Fibroblast of peridontal ligament (primary cell): Measurements from ENCODE around the gene SCAANT1.

ENCODE experiments used
- DNase-seq: peaks from one replicate; pipeline ENCODE4 v3.0.0-alpha.2; 2010; ENCODE audit errors: extremely low read depth

Gene SCAANT1

DNA sequence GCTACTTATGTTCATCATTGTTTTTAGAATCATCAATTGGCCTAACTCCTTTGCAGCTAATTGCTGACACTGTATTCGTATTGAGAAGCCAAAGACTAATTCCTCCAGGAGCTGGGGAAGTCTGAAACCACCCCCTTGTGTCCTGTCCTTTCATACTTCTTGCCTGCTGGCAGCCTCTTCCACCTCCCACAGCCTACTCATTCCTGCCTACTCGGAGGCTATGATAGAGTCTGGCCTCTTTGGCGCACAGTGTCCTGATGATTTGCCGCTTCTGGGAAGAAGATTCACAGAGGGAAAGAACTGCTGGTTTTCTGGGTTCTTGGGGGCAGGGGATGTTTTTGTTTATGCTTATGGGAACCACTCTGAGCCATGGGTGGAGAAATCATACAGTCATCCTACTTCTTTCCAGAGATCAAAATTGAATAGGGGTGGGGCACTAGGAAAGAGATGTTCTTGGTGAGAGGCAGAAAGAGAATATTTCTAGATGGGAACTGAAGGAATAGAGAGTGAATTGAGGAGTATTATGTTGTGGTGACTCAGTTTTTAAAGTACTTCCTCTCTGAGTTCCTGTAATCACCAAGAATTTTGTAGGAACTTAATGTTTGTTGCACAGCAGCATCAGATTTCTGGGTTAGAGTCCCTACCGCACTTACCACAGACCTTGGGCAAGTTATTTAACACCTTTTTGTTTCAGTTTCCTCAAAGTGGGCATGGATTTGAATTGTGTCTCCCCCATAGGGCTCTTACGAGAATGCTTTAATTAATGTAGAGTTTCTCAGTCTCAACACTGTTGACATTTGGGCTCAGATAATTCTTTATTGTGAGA is 22.1 kb upstream of the SCAANT1 start:
- no peak for DNase-seq

DNA sequence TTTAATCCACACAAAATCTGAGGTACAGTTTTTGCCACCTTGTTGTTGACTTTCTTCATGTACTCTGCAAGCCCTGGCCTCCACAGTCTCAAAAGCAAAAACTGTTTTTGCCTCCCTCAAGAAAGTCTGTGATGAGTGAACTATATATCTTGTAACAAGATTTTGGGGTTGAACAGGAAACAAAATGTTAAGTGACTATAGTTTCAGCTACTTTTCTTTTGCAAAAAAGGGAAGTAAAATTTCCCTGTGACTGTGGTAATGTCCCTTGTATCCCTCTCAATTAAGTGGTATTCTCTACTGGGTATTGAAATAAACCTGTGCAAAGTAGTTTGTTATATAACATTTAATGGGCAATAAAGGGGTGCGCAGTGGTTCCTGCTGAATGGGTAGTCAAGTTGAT is 21.3 kb upstream of the SCAANT1 start:
- DNase-seq = no peak

DNA sequence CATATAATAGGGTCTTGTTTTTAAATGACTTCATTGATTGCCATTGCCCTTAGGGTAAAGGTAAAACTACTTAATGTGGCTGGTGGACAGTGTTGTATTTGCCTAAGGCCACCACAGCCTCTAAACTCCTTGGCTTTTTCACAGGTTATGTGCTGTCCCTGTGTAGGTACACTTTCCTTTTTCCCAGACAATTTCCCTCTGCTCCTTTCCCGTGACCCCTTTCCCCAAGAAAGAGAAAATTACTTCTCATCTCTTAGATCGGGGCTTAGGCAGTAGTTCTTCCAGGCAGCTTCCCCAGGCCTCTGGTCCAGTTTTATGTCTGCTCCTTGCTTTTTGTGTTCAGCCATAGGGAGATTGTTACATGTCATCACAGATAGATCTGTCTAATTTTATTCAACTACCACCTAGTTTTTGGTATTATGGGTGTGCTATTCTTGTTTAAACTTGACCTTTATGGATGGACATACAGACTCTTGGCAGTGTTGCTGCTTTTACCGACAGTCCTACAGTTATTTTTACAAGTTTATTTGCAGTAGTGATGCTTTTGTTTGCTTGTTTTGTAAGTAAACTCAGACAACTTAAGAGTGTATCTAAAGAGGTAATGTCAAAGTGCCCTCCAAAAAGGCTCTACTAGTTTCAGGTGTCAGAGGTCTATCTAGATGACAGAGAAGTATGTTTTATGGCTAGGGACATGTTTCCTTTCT is 20.5 kb upstream of the SCAANT1 start:
- DNase-seq = no peak

DNA sequence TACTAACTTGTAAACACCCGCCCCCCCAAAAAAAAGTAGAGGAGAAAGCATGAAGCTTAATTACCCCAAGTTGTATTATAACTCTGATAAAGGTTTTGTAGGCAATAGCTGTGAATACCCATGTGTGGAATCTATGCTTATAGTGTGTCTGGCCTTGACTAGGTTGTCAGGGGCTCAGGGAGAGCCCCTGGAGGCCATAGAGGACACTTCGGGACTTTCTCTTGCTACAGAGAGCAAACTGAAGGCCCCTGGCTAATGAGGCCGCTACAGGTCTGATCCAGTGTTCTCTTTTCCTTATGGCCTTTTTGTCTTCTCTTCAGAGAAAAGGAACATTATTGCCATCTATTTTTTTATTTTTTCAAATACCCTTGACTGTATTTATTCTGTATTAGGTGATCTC is 19.1 kb upstream of the SCAANT1 start:
- DNase-seq = no peak

DNA sequence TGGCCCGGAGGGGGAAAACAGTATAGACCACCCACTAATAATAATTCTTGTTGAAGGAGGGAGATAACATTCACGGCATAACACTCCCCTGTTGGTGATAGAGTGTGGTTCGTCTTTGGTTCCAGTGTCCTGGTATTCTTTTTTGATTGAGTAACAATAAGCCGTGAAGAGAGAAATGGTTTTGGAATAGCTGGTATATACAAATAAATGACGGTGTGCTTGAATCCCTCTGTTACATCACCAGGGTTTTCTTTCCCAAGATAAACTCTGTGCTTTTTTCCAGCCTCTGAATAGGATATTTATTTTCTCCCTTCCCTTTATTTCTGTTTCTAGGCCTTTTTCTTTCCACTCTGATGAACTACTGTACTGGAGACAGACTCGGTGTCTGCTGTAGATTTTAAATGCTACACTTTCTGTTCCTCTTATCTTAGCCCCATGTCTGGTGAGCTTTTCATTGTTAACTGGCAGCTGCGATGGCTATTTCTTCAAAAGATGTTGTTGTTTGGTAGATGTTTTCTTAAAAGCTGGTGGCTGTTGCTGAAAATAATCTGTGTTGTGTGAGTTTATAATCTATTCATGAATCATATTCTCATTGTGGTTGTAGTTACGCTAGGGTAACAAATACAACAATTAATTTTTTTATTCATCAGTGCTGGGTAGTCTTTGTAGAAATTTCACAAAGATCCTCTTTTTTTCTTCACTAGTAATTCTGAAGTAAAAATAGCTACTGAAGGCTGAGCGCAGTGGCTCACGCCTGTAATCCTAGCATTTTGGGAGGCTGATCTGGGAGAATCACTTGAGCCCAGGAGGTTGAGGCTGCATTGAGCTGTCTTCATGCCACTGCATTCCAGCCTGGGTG is 15.5 kb upstream of the SCAANT1 start:
- no peak for DNase-seq

DNA sequence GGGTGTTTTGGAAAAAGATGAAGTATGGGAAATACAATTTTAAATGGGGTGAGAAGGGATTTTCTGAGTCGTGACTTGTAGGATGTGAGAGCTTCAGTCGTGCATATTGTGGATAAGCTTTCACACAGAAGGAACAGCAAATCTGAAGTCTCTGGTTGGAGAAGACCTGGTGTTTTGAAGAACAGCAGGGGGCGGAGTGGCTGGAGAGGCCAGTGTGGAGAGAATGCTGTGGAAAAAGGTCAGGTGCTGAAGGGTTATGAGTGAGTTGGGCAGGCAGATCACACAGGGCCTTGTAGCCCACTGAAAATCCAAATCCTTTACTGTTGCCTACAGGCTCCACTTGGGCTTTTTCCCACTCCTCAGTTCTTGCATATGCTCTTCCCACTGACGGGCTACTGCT is 14.1 kb upstream of the SCAANT1 start:
- DNase-seq = no peak

DNA sequence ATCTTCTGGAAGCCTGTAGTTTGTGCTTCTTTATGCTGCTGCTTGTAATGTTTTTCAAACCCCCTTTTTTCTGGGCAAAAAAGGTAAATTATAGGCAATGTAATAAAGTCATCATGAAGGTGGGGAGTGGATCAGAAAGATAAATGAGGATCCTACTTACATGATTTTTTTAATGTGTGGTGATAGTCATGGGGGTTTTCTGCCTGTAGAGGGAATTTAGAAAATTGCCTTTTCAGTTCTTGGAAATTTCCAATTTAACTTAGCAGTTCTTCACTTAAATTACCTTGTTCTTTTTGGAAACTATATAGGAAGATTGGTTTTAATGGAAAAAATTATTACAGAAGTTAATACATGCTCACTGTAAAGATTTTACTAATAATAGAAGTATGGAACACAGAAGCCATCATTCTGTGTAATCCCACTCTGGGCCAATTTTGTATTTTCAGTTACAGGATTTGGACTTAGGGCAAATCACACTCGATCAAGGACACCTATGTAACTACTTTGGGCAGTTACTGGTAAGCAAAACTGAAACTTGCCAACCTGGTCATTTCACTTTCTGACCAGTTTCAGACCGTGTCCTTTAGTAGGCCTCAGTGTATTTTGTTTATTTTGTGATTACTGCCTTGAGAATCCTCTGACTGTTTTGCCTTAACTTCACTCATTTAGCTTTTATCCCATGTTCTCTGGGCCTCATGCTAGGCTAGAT is 10.5 kb upstream of the SCAANT1 start:
- no peak for DNase-seq

DNA sequence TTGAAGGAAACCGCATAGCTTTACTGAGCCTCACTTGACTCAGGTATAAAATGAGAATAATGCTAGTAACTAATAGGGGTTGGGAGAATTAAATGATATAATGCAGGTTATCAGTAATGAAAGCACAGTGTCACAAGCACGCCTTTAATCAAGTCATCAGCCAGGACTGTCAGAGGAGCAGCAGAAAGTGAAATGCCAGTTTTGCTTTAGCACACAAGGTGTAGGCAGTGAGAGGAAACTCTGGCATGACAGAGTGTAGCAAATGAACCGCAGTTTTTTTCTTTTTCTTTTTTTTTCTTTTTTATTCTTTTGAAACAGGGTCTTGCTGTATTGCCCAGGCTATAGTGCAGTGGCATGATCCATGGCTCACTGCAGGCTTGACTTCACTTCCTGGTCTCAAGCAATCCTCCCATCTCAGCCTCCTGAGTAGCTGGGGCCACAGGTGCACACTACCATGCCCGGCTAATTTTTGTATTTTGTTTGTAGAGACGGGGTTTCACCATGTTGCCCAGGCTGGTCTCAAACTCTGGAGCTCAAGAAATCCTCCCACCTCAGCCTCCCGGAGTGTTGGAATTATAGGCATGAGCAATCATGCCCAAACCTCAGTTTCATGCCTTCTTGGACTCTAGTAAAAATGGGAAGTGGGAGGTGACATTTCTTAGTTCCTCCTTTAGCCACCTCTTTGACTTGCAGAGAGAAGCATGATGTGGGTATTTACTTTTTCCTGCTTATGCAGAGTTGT is 9.7 kb upstream of the SCAANT1 start:
- no peak for DNase-seq

DNA sequence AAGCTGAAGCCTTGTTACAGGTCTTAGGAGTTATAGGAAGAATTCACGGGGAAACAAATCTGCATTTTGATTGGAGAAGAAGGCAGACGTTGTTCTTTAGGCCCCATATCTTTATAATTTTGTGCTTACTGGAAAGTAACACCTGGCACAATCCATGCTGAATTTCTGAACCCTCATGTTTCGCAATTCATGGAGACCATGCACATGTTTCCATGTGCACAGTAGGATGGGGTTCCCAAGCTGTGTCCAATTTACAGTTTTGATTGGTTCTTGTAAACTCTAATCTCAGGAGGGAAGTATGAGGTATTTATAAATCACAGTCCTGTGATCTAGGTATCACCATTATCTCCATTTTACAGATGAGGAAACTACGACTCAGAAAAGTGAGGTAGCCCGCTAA is 7.8 kb upstream of the SCAANT1 start:
- DNase-seq = no peak

DNA sequence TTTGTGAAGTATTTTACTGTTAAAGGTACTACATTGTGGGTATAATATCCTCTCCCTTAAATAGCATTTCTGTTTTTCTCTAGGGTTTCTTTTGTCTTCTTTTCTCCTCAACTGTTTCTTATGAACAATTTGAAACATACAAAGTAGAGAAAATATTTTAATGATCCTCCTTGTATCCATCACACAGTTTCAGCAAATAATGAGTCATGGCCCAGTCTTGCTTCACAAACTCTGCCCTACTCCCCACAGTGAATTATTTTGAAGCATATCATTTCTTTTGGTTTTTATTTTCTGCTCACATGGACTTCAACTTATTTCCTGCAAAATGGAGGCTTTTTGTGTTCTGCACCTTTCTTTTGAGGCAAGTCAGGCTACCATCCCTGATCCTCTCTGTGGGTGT is 6.1 kb upstream of the SCAANT1 start:
- peak; percentile 76 for DNase-seq

DNA sequence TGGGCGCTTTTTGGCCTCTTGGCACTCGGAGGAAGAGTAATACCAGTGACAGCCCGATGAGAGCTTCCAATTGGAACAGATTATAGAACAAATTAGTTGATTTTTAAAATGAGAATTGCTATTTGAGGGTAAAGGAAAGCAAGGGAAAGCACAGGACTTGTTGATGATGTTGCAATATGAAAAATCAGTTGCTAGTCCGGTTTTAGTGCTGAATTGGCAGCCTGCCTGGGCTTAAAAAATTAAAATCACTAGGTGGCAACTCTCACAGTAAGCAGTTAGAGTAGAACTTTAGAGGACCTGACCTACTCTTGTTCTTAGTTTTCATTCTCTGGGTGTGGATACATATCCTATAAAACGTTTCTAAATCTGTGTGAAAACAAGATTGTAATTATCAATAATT is 2.1 kb upstream of the SCAANT1 start:
- DNase-seq = peak; percentile 65

DNA sequence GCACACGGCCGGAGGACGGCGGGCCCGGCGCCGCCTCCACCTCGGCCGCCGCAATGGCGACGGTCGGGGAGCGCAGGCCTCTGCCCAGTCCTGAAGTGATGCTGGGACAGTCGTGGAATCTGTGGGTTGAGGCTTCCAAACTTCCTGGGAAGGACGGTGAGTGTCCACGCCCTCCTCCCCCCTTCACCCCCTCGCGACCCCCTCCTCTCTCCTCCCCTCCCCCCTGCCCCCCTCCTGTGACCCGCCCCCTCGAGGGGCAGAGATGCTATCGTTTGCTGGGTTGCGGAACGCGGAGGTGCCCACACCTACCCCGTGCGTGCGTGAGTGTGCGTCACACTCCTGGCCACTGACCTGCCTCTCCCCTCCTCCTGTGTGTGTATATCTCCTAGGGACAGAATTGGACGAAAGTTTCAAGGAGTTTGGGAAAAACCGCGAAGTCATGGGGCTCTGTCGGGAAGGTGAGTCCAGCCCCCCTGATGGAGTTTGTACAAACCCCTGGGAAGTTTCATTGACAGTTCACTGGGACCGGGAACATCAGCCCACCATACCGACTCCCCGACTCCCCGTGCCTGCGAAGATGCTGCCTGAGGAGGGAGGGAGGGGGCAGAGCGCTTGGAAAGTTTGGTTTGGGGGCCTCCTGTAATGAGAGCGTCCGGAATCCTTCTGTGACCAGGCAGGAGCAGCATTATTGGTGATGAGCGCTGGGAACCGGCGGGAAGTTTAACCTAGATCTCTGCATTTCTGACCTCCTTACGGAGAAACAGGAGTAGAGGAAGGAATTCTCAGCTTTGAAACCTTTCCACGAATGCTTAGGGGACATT is 795 bp upstream of the SCAANT1 start:
- peak; percentile 49 for DNase-seq

DNA sequence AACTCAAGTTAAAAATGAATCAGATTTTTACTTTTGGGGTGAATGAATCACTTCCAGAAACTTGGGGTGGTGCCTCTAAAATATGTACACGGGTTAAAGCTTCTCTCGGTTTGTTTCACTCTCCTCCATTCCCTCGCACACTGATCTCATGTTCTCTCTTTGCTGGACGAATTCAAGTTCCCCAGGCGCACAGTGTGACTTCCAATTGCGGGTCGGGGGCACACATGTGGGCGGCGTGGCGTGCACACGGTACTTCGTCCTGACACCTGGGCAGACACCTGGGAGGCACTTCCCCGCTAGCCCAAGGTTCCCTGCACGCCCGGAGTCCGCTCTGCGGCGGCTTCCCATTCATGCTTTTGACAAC is 692 bp downstream of the SCAANT1 start:
- peak; percentile 24 for DNase-seq

DNA sequence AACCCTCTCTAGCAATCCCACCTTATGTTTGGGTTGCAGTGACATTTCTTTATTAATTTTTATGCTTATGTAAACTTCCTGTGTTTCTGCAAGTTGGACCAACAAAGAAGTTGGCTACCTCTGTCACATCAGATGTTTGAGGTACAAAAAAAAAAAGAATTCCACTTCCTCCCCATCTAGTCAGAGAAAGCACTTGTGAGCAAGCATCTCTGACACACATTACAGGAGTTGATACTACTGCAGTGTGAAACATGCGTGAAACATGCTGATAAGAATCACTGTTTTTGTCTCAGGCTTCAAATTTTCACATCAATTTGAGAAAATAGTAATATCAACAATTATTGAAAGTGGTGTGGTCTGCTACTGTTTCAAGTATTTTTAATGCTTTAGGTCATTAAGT is 1.3 kb downstream of the SCAANT1 start:
- DNase-seq = no peak

DNA sequence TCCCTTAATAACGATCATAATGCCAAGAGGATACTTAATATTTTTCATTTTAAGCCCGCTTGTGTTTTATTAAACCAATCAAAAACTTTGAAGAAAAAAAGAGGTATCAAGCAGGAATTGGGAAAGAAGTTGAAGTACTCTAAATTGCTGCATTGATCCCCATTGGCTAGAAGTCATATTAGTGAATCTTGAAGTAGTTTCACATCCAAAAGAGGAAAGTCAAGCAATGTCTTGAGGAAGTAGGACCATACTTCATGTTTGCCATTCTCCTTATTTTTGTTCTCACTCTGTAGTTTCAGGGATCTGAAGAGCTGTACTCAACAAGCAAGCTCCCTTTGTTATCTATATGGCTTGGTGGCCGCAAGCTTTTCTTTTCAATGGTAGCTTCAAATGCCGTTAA is 2.2 kb downstream of the SCAANT1 start:
- DNase-seq = no peak

DNA sequence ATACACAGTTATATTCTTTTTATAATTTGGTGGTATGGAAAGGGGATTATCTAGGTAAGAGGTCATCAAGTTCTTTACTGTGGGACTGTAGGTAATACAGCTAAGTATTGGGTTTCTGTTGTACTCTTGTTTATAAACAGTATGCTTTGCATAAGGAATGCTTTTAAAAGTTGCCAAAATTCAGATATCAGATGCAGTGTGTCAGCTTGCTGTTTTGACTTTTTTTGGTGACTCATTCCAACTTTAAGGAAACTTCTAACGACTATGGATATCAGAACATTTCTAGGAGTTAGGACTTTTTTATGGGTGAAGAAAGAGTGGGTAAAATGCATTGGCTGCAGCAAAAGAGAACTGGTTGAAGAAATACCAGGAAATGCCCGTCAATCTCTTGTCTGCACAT is 2.8 kb downstream of the SCAANT1 start:
- DNase-seq = peak; percentile 39

DNA sequence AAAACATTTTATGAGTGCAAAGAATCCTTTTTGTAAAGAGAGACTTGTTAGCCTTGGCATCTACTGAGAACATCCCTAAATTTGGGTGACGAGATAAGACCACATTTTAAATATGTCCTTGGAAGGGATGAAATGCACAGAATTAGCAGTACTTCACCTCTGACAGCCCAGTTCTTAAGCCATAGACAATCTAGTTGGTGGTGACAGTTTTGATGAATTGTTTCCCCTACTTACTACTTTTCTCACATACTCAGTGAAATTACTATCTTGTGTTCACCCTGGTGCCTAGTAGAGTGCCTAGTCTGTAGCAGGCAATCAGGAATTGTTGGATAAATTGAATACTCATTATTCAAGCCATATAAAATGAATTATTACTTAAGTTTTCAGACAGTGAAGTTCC is 3.4 kb downstream of the SCAANT1 start:
- no peak for DNase-seq

DNA sequence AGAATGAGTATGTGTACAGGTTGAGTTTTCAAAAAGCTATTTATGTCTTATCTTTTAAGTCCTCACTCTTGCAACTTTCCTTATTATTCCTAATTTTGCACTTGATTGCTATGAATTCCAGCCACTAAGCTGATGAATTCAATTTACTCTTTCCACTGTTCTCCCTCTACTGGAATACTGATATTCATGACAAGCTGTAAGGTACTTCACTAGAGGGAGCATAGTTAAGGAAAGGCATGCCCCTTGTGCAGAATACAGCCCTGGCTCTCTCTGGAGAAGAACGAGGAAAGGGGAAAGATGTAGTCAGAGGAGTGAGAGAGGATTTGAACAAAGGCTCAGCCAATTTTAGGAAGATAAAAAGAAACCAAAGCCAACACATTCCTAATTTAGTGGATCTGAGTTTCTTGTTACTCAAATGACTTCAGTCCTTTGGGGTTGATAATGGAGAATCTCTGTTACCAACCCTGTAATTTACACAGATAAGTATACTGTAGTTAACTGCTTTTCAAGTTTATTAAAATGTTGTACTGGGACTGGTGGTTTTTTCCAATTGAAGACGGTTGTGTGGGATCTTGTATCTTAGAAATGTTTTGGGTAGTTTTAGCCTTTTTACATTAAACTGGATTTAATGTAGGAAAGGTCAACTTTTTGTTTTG is 4.0 kb downstream of the SCAANT1 start:
- DNase-seq = peak; percentile 60

DNA sequence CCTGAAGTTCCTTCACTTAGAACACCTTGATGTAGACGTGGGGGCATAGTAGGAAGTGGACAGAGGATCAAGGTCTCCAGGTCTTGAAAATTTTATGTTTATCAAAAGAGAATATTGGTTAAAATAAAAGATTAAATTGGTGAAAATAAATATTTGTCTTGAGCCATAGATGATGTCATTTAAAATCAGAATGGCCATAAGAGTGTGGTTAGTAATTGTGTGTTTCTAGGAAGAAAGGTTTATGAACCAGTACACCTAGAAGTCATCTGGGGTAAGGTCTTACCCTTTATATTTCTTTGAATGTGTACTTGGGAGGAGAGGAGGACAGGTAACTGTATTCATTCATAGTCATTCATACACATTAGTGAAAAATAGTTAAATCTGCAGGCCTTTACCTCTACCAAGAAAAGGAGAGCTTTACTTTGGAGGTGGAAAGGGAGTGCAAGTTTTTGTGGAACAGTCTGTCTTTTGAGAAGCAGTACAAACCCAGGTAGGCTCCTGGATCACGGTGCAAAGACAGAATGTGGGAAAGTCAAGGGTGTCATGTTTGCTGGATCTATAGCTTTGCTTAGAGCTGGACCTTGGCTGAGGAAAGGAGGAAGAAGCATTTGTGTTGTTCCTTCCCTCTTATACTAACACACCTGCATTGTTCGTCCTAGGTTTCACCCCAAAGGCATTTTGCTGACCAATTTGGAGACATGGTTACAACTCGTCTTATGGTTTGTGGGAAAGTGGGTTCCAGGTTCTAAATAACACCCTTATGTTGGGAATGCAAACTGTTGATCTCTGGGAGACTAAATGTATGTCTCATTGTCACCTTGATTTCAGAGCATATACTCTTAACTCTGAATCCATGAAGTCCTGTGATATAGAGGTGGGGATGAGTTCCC is 6.2 kb downstream of the SCAANT1 start:
- no peak for DNase-seq
